Left lung (tissue), 10 donors: Measurements from ENCODE around the gene CYP39A1. TPM values are rescaled to one million over a fixed set of nuclear protein-coding genes. Genes with fewer than 3 reads are reported as not detected.

Source experiments
- ATAC-seq: fragments of 200-7000 bp; cut with Tn5 transposase; one replicate; pipeline ENCODE4 v1.9.1; 2020; ENCODE audit warnings: moderate library complexity
- DNase-seq, 4 donors: peaks; one replicate each; pipeline ENCODE4 v3.0.0-alpha.2; 2013 to 2020
- H3K27ac ChIP-seq, 2 donors: fragments of 200-600 bp; sonication (generic) in 1 of 2; one replicate each; pipeline versions ENCODE4 v1.5.0 to v1.8.0; 2020 to 2021
- H3K27me3 ChIP-seq, 2 donors: fragments of 200-600 bp; sonication (generic) in 1 of 2; one replicate each; pipeline versions ENCODE4 v1.5.0 to v1.8.0; 2020 to 2021
- H3K36me3 ChIP-seq, 2 donors: fragments of 200-600 bp; sonication (generic) in 1 of 2; one replicate each; pipeline versions ENCODE4 v1.5.0 to v1.8.0; 2020 to 2021
- H3K4me1 ChIP-seq, 2 donors: fragments of 200-600 bp; one replicate each; pipeline ENCODE4 v1.8.0; 2021
- H3K4me3 ChIP-seq, 2 donors: fragments of 200-600 bp; sonication (generic) in 1 of 2; one replicate each; pipeline versions ENCODE4 v1.5.0 to v1.8.0; 2020 to 2021; ENCODE audit warnings: mild to moderate bottlenecking in 1 of 2
- H3K9me3 ChIP-seq, 2 donors: fragments of 200-600 bp; sonication (generic) in 1 of 2; one replicate each; pipeline versions ENCODE4 v1.5.0 to v1.8.0; 2020 to 2021
- intact Hi-C, 2 donors: fragments of 100-400 bp; cut with DNase I; formaldehyde crosslinking; loops; one replicate each; pipeline versions ENCODE4 v1.11.2 to v1.14.2; 2022
- polyA plus RNA-seq, 6 donors: library from polyadenylated mRNA; unstranded; fragments of 120-200 nt; gene quantifications; one replicate each; pipeline ENCODE4 v1.2.1, GENCODE V29; 2013; ENCODE audit not compliant: insufficient read length in 6 of 6
- total RNA-seq, 2 donors: library from RNA; stranded (reverse); fragmentation: NEBNext Ultra II Directional; extraction: Animal tissue kit (Norgen Biotek cat#: 25700); gene quantifications; one replicate each; pipeline ENCODE4 v1.2.1, GENCODE V29; 2021
- TF ChIP-seq, protein P1 (sequence below), 2 donors: fragments of 200-600 bp; sonication (generic) in 1 of 2; IDR thresholded peaks; one replicate each; pipeline versions ENCODE4 v1.5.0 to v1.8.0; 2021; ENCODE audit warnings: antibody characterized with exemption in 2 of 2
- donor health status: DM: no; HTN: yes; CAD: no.
- donor health status: DM: no; HTN: no; CAD: no.

CYP39A1 gene
- total and polyA plus RNA-seq, 8 donors, result 4.5 to 11.9 (median 9.8) TPM

DNA sequence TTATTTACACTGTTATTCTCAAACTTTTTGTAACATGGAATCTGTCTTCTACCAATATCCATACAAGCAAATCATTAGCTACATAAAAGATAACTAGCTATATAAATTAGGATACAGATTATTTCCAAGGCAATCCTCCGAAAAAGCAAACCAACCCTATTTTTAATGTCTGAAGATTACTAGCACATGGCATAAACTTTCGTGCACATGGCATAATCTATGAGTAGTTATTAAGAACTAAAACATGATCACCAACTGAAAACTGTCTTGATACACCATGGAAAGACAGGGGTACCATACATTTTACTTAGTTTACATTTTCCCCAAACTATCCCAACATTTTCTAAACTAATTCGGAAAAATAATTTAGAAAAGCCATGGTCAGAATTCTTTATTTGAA lies 54.4 kb downstream of the CYP39A1 start:
- intact Hi-C loops, result no loop called here
- DNase-seq (no peak), ATAC-seq (no peak)
- H3K4me1 ChIP-seq, result no peaks in the 10 kb centered on the region
- H3K36me3 ChIP-seq, result no peaks in the 10 kb centered on the region
- H3K4me3 ChIP-seq, result no peak overlapping the region
- H3K9me3 ChIP-seq, result no peaks in the 10 kb centered on the region
- H3K27ac ChIP-seq, result no peak overlapping the region
- no peaks in the 10 kb centered on the region for H3K27me3 ChIP-seq
- TF ChIP-seq, protein P1, sequence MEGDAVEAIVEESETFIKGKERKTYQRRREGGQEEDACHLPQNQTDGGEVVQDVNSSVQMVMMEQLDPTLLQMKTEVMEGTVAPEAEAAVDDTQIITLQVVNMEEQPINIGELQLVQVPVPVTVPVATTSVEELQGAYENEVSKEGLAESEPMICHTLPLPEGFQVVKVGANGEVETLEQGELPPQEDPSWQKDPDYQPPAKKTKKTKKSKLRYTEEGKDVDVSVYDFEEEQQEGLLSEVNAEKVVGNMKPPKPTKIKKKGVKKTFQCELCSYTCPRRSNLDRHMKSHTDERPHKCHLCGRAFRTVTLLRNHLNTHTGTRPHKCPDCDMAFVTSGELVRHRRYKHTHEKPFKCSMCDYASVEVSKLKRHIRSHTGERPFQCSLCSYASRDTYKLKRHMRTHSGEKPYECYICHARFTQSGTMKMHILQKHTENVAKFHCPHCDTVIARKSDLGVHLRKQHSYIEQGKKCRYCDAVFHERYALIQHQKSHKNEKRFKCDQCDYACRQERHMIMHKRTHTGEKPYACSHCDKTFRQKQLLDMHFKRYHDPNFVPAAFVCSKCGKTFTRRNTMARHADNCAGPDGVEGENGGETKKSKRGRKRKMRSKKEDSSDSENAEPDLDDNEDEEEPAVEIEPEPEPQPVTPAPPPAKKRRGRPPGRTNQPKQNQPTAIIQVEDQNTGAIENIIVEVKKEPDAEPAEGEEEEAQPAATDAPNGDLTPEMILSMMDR (IDR thresholded peaks at IDR 0.05), result no peak

DNA sequence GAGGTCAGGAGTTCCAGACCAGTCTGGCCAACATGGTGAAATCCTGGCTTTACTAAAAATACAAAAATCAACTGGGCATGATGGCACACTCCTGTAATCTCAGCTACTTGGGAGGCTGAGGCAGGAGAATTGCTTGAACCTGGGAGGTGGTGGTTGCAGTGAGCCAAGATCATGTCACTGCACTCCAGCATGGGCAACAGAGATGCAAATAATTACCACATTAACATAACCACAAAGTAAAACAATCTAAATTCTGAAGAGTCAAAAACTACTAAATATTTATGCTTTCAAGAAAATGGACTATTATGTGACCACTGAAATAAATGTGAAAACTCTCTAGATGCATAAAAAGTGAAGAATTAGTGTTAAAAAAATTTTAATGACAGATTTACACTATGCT lies 59.9 kb downstream of the CYP39A1 start:
- intact Hi-C loops, result no loop called here
- TF ChIP-seq, protein P1 (IDR thresholded peaks at IDR 0.05), result no peak

DNA sequence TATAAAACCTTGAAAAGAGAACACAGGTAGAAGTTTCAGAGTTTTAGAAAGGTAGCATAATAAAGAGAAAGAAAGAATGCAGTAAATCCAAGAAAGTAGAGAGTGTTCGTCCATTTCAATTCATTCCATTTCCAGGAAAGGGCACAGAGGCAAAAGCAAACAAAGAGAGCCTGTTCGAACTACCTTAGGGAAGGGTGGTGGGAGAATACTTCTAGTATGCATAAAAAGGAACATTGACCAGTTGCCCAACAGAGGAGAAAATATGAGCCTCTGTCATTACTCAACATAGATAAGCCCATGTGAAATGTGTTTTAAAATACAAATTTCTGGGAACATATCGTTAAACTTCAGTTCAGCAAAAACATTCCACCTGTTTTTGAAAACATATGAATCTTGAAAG lies 60.6 kb downstream of the CYP39A1 start:
- intact Hi-C loops, result no loop called here
- DNase-seq (no peak), ATAC-seq (no peak)
- H3K27me3 ChIP-seq, result no peaks in the 10 kb centered on the region
- TF ChIP-seq, protein P1 (IDR thresholded peaks at IDR 0.05), result no peak
- no peaks in the 10 kb centered on the region for H3K4me1 ChIP-seq
- no peak overlapping the region for H3K27ac ChIP-seq
- no peak overlapping the region for H3K4me3 ChIP-seq
- H3K36me3 ChIP-seq, result no peaks in the 10 kb centered on the region
- H3K9me3 ChIP-seq, result no peaks in the 10 kb centered on the region

More for the DNA sequence above, 59.9 kb downstream of the CYP39A1 start:
- Histone ChIP-seq H3K36me3 (no peaks in the 10 kb centered on the region), H3K27me3 (no peaks in the 10 kb centered on the region), H3K27ac (no peak overlapping the region), H3K9me3 (no peaks in the 10 kb centered on the region), H3K4me3 (no peak overlapping the region), H3K4me1 (no peaks in the 10 kb centered on the region)
- ATAC-seq (no peak), DNase-seq (no peak)

DNA sequence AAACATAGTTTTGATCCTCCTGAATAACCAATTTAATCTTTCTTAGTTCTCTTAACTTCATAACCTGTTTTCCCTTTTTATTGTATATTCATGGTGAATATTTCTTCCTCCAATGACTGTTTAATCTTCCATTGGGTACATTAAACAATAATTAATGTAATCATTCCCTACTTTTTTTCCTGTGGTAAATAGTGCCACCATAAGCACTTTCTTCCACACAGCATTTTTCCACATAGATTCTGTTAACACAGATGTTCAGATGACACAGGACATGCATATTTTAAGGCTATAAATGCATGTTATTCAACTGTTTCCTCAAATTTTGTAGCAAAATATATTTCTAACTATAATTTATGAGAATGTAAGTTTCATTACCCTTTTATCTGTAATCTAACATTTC lies 61.9 kb downstream of the CYP39A1 start:
- Histone ChIP-seq H3K36me3 (no peaks in the 10 kb centered on the region), H3K27me3 (no peaks in the 10 kb centered on the region), H3K4me1 (no peaks in the 10 kb centered on the region), H3K9me3 (no peaks in the 10 kb centered on the region), H3K4me3 (no peak overlapping the region), H3K27ac (no peak overlapping the region)
- intact Hi-C loops, result no loop called here
- ATAC-seq (no peak), DNase-seq (no peak)
- TF ChIP-seq, protein P1 (IDR thresholded peaks at IDR 0.05), result no peak

DNA sequence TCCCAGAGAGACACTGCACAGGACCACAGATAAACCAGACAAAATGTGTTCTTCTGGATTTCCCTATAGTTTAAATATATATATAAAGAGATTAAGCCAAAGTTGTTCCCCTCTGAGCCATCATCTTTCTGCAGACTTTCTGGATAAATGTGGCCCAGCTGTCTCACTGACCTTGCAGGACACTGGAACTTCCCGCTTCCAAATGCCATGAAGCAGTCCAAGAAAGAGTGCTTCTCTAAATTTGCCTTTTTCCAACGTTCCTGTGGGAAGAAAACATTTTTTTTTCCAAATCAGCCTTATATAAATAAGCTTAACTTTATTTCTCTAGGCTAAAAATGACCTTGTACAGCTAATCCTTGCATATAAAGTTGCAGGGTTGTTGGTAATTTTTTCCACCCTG lies 65.7 kb downstream of the CYP39A1 start:
- H3K27me3 ChIP-seq, result no peaks in the 10 kb centered on the region
- H3K9me3 ChIP-seq, result no peaks in the 10 kb centered on the region
- H3K27ac ChIP-seq, result no peak overlapping the region
- TF ChIP-seq, protein P1 (IDR thresholded peaks at IDR 0.05), result no peak
- no peaks in the 10 kb centered on the region for H3K4me1 ChIP-seq
- H3K4me3 ChIP-seq, result no peak overlapping the region
- no peak for DNase-seq
- H3K36me3 ChIP-seq, result no peaks in the 10 kb centered on the region
- ATAC-seq, result no peak
- intact Hi-C loops, result no loop called here
